Activated T-helper 9 cell treated with anti-CD3 and anti-CD28 coated beads, Interleukin-2, amount 50 U/mL, for 16 hours (primary cell): ENCODE data around the gene MYH14.

Source experiments
- DNase-seq: peaks from one replicate; pipeline ENCODE4 v3.0.0-alpha.2; 2020; ENCODE audit warnings: low read depth

Gene MYH14

DNA sequence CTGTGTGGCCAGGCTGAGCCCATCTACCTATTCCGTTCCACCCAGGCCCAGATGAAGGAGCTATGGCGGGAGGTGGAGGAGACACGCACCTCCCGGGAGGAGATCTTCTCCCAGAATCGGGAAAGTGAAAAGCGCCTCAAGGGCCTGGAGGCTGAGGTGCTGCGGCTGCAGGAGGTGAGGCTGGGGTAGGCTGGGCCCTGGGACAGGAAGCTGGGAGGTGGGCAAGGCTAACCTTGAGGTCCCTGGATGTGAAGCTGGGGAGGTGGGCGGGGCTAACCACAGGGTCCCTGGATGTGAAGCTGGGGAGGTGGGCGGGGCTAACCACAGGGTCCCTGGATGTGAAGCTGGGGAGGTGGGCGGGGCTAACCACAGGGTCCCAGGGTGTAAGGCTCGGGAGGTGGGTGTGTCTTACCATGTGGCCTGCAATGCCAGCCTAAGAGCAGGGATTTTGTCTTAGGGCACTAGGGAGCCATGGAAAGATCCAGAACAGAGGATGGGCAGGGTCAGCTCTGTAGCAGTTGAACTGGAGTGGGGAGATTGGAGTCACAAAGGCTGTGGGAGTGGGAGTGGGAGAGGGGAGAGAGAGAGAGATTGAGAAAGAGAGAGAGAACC, 88.9 kb downstream of the MYH14 start:
- DNase-seq: no peak

DNA sequence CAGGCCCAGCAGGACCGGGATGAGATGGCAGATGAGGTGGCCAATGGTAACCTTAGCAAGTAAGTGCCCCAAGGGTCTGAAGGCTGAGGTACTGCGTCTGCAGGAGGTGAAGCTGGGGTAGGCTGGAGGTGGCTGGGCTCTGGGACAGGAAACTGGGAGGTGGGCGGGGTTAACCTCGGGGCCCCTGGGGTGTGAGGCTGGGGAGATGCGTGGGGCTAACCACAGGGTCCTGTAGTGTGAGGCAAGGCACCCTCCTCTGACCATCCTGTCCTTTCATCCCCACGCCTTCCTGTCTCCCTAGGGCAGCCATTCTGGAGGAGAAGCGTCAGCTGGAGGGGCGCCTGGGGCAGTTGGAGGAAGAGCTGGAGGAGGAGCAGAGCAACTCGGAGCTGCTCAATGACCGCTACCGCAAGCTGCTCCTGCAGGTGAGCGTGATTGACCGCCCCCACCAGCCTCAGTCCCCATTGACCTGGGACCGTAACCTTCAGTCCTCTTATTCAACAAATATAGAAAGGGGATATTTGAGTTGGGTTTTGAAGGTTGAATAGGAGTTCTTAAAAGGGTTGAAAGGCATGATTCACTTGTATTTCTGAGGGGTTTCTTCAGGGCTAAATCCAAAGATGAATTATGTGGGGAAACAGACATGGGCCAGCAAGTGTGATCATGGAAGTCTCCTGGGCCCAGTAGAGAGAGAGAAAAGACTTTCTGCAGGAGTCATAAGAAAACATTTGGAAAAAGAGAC, 90.0 kb downstream of the MYH14 start:
- DNase-seq: no peak

DNA sequence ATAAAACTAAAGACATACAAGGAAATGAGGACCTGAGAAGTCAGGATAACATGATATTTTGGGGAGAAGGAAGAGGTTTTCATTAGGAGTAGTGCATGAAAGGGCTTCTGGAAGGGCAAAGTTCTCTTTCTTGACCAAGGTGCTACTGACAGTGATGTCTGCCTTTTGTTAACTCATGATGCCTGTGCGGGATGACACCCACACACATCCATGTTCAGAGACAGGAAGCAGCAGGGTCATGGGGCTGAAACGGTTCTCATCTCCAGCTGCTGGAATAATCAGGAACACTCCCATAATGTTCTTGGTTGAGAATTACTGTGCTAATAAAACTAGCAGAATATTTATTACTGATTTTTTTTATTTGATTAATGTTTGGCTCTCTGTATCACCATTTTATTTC, 96.6 kb downstream of the MYH14 start:
- no peak for DNase-seq

DNA sequence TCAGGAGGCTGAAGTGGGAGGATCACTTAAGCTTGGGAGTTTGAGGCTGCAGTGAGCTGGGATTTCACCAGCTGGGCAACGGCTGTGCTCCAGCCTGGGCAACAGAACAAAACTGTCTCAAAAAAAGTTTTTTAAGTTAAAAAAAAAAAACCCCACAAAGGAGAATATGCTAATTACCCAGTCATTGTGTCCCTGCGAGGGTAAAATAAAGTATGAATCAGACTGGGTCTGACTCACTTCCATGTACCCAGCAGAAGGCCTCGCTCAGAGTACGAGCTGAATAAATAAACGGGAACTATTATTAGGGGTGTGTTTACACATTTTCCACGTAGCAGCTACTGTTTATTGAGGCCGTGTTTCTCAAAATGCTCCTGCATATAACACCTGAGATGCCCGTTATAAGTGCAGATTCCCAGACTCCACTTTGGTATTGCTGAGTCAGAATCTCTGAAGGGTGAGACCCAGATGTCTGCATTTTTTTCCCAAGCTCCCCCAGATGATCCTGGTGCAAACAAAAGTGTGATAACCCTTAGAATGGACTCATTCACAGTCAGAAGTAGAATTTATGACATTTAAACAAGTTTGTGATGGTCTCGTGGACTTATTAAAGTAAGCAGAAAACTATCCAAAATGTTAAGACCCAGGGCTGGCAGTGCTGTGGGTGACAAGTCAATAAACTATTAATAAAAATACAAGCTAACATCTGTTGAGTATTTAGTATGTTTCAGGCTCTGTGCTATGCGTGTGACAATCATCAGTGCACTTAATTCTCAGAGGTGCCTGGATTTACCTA, 97.6 kb downstream of the MYH14 start:
- DNase-seq: no peak

DNA sequence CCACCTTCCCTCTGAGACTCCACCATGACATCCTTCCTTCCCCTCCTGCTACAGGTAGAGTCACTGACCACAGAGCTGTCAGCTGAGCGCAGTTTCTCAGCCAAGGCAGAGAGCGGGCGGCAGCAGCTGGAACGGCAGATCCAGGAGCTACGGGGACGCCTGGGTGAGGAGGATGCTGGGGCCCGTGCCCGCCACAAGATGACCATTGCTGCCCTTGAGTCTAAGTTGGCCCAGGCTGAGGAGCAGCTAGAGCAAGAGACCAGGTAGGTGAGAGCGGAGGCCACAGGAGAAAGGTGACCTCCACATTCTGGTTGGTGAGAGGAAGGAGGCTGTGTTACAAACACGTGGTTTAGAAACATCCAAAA, 98.2 kb downstream of the MYH14 start:
- DNase-seq: no peak

DNA sequence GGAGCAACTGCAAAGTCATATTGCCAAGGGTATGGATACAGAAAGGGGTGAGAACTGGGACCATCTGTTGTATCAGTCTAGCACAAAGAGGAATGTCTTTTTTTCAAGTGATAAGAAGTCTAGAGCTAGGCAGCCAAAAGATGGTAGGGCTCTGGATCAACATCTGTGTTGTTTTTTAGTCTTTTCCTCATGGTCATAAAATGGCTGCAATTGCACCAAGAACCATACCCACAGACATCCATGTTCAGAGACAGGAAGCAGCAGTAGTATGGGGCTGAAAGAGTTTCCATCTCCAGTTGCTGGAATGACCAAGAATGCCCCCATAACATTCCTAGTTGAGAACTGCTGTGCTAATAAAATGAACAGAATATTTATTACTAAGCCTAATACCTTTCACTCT, 100.1 kb downstream of the MYH14 start:
- DNase-seq: no peak

DNA sequence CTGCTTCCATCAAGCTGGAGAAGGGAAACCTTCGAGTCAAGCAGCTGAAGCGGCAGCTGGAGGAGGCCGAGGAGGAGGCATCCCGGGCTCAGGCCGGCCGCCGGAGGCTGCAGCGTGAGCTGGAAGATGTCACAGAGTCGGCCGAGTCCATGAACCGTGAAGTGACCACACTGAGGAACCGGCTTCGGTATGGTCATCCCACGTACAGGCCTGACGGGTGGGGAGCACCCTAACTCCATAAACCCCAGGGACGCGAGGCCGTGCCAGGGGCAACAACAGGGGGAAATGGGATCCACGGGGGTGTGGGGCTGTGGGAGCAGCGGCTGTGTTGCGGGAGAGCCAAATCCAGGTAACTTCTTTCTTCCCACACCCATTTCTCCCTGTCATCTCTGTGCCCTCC, 105.6 kb downstream of the MYH14 start:
- no peak for DNase-seq

DNA sequence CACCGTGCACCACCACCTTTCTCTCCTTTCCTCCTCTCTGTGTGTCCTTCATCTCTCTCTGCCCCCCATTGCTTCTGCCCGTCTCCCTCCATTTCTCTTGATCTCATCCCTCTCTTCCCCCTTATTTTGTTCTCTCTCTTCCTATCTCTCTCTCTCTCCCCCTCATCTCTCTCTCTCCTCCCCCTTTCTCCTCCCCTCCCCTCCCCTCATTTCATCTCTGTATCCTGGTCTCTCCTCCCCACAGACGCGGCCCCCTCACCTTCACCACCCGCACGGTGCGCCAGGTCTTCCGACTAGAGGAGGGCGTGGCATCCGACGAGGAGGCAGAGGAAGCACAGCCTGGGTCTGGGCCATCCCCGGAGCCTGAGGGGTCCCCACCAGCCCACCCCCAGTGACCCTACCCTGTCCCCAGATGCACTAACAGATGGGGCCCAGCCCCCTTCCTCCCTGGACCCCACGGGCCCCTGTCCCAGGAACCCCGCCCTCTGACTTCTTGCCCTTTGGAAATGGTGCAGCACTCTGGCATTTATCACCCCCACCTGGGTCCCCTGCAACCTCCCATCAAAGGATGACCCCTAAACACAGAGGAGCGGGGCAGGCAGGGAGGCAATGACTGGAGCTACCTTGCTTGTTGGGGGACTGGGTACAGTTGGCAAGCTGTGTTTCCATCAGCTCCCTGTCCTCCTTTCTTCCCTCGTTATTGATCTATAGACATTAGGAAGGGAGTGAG, 106.1 kb downstream of the MYH14 start:
- no peak for DNase-seq

DNA sequence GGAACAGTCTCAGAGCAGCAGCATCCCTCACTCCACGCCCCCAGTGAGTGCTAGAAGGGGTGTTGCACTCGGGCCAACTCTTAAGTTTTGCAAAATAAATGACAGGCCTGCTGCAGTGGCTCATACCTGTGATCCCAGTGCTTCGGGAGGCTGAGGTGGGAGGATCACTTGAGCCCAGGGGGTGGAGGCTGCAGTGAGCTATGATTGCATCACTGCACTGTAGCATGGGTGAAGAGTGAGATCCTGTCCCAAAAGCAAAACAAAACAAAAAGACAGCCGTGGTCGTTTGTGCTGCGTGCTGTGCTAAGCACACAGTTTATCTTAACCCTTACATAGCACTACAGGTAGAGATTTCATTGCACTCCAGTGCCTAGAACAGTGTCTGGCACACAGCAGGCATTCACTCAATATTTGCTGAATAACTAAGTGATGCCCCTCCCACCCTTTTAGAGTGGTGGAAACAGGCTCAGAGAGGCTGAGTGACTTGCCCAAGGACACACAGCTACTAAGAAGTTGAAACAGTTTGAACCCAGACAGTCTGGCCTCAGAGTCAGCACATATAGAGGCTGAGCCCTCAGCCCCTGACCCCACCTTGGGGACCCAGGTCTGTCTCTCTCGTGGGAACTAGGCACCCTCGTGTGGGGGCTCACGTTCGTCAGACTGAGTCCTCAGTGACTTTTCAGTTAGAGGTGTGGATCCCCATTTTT, 107.5 kb downstream of the MYH14 start:
- DNase-seq: no peak

DNA sequence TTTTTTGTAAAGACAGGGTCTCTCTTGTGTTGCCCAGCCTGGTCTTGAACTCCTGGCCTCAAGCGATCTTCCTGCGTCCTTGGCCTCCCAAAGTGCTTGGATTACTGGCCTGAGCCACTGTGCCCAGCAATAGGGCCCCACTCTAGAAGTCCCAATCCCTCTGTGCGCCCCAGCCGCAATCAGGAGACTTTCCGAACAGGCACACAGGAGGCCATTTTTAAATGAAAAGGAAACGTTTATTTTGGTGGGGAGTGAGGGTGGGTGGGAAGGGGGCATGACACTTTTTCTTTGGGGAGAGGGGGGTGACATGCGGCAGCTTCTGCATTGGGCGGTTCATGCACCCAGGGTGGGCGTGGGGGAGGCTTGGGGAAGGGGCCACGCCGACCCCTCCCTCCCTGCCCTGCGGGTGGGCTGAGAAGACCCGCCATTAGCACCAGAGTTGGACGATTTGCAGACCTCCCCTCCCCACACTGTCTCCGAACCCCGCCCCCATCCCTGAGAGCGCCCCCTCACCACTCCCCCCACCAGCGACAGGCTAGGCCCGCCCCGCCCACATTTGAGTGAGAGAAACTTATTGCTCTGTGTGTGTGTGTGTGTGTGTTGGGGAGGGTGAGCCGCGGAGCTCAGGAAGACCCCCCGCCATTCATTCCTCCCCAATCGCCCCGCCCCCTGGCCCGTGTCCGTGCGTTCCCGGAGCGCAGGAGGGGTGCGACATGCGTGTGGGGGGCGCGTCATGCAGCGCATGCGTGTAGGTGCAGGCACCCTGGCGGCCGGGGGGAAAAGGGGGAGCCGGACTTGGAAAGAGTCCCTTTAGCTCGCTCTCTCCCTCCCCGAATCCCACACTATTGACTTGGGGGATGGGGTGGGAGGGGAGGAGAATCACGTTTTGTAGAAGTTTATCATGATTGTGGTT, 108.6 kb downstream of the MYH14 start:
- no peak for DNase-seq

DNA sequence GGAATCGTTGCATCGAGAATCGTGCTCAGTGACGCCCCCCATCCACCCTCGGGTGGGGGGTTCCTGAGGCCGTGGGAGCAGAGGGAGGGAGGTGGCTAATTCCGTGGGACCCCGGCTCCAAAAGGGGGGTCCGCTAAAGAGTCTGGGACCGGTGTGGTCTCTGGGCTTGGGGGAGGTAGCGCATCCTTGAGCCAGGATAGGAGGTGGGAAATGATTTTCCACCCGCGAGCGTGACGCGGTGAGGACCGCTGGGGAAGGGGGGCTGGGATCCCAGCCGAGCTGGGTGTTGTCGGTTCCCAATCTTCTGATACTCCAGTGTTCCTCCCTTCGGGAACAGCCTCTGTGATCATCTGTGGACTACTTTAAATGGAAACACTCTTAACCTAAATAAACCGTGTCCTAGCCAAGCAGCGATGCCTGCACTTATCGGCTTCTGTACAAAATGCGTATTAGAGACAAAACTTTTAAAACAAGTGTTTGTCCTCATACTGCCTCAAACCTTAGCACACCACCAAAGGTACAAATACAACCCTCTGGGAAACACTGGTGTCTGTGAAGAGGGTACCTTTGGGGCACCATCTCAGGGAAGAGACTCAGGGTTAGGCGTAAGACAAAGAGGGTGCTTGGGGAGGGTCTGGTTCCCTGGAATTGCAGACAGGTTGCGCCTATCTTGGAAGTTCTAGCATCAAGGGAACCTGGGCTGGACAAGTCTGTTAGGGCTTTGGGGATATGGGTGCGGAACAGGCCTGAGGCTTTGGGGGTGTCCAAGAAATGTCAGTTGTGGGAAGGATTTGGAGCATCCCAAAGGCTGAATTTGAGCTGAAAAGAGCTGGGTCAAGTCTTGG, 109.8 kb downstream of the MYH14 start:
- no peak for DNase-seq

DNA sequence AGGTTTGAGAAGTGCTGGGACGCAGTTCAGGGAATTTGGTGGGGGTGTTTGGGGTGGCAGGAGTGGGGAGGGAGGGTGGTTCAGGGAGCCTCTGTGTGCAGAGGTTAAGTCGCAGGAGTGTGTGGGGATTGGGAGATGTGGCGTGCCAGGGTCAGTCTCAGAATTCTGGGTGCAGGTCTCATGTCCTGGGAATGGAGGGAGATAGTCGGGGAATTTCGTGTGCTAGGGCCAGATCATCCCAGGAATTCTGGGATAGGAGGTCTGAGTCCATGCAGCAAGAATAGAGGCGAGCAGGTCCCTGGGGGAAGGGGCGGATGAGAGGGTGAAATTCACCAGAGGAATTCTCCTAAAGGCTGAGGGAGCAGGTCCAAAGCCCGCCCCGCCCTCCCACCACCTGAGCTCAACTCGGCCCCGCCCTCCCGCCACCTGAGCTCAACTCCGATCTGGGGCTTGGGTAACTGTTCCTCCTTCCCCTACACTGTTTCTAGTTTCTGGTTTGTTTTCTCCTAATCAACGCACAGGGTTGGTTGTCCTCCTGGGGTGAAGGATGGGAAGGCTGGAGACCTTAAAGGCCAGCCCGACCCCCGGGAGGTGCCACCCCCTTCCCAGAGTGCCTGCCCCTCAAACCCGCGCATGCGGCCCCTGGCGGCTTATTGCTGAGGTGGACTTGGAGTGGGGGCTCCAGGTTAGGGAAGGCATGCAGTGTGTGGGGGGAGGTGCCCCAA, 110.6 kb downstream of the MYH14 start:
- DNase-seq: no peak

DNA sequence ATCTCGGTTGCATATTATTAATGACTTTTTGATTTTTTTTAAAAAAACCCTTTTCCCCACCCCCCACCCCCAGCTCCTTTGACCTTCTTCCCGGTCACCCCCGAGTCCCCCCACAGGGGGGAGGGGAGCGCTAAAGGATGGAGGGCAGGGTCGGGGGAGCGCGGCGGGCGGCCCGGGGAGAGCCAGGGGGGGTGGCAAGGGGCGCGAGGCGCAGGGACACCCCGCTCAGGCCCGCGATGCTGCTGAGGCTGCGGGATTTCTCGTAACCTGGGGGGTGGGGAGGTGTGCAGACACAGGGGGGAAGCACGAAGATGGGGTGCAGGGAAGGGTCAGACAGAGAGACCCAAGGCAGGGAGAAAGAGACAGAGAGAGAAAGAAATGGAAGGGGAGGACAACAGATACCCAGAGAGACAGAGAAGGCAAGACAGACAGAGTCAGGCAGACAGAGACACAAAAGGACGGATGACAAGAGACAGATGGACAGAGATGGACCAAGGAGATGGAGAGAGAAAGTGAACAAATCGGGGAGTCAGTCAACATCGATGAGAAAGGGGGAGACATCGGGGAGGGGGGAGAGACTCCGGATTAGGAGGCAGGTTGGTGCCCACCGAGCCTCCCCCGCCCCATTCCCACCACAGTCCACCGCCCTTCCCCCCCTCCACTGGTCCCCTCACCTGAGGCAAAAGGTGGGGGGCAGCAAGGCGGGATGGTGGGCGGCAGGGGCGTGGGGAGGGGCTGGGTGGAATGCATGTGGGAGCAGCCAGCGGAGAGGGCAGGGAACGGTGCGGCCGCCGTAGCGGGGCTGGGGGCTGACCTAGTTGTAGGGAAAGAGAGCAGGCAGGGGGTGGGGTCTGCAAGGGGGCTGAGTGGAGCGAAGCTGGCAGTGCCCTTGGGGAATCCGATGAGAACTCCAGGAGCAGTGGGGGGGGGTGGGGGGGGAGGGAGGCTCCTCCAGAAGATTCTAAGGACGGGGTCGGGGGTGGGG, 111.6 kb downstream of the MYH14 start:
- DNase-seq: no peak

DNA sequence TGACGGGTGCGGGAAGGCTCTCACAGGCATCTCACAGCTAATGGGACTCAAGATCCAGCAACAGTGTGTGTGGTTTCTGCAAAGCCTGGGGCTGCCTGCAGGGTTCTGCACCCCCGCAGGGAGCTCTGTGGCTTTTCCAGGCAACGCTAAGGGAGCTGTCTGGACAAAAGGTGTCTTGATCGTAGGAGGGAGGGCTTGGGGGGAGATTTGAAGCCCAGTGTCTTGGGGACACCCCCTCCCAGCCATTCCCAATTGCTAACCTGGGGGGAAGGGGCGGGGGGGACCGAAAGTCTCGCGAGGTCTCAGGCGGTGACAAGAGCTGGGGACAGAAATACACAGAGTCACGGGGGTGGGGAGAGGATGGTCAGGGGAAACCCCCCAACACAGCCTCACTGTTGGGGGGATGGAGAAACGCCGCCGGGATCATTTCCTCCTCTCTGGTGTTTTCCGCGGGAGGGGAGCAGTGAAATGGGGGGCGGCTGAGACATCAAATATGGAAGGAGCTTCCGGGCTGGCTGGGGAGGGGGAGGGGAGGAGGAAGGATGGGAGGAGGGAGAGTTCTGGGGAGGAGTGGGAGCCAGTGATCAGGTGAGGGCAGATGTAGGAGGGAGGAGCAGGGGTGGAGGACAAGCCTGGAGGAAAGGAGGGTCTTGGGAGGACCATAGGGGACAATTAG, 112.5 kb downstream of the MYH14 start:
- DNase-seq: no peak

DNA sequence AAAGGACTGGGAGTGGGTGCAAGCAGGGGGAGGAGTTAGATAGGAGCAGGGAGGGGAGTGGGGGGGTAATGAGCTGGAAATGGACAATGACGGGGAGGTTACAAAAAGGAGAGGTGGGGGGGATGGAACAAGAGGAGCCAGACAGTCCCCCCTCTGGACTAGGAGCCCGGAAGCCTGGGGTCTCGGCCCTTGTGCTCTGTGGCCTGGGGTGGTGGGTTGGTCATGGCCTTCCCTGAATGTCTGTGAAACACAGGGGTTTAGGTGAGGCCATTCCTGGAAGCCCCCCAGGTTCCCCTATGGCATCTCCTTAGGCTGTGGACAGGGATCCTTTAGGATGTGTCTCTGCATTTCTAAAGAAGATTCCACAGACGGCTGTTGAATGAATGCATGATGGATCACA, 113.7 kb downstream of the MYH14 start:
- no peak for DNase-seq

DNA sequence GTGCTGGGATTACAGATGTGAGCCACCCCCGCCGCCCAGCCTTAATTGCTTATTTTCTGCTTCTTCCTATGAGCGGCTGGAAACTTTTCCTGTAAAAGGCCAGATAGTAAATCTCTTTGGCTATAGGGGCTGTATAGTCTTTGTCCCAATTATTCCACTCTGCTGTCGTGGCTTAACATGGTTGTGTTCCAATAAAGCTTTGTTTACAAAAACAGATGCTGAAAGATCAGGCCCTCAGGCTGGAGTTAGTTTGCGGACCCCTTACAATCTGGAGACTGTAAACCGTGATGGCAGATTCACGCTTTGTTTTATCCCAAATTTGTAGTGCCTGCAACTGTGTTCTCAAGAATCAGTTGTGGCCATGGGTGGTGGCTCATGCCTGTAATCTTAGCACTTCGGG, 115.0 kb downstream of the MYH14 start:
- DNase-seq: no peak

DNA sequence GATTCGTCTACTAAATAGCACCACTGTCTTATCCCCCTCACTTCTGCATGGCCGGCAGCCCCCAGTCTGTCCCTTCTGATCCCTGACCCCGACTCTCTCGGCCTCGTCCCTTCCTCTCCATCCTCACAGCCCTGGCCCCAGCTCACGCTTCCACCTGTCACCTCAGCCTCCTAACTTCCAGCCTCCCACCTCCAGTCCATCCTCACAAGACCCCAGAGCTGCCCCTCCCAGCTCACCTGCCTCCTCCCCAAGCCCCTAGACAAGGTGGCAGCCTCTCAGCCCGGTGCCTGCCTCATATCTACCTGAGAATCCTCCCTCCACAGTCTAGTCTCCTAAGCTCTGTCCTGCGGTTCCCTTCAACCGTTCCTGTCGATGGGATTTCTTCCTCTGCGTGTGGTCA, 115.7 kb downstream of the MYH14 start:
- no peak for DNase-seq

DNA sequence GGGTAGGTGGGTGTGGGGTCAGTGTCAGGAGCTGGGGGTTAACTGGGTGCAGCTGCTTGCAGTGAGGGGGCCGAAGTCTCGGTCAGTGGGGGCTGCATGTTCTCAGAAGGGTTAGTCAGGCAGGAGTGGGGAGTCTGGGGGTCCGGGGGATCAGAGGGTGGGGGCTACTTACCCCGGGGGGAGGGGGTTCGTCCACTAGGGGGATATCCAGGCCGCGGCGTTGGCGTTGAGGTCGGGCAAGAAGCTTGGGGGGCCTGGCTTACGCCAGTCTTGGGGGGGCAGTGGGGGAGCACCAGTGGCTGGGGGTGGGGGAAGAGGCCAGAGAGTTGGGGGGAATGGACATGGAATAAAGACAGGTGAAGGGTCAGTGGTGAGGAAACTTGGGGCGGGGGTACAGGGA, 116.6 kb downstream of the MYH14 start:
- DNase-seq: no peak
